Right ventricle myocardium superior (tissue), 1 donor: Measurements from ENCODE around the gene CIRBP. TPM values are rescaled to one million over a fixed set of nuclear protein-coding genes. Genes with fewer than 3 reads are reported as not detected.
A peak's percentile ranks its signal among the peaks of the same experiment; 100 is the strongest.

ENCODE experiments used
- ATAC-seq: fragments of 200-7000 bp; cut with Tn5 transposase; one replicate; pipeline ENCODE4 v1.9.1; 2020; ENCODE audit warnings: mild to moderate bottlenecking; ENCODE audit not compliant: poor library complexity
- DNase-seq: peaks from one replicate; pipeline ENCODE4 v3.0.0-alpha.2; 2020
- intact Hi-C: fragments of 100-400 bp; cut with DNase I; formaldehyde crosslinking; loops from one replicate; pipeline ENCODE4 v1.11.2; 2022
- total RNA-seq: library from RNA; stranded (reverse); fragmentation: NEBNext Ultra II Directional; extraction: Animal tissue kit (Norgen Biotek cat#: 25700); gene quantifications from one replicate; pipeline ENCODE4 v1.2.1, GENCODE V29; 2021
- donor health status: DM: no; HTN: yes; CAD: no; lungs with severe emphysema.

The CIRBP gene
- total RNA-seq, 1 donor from 2014 or later: 219 TPM

- intact Hi-C loops: no loop called here
- ATAC-seq: no peak
- DNase-seq: no peak
Observed at GRCh38 chr19:1229056-1229923, 39.8 kb upstream of the CIRBP start.

- ATAC-seq: no peak
- intact Hi-C loops: loop anchor here (10.0 kb wide), 1 partner anchor 205 kb away; the partner anchor contains the start of genes CNN2, RNU6-2 and TMEM259
- DNase-seq: no peak
Observed at GRCh38 chr19:1229924-1230782, 39.0 kb upstream of the CIRBP start.

GRCh38 chr19:1230783-1231489, 38.2 kb upstream of the CIRBP start:
- intact Hi-C loops: loop anchor here (10.0 kb wide), 1 partner anchor 206 kb away; the partner anchor contains the start of genes CNN2, RNU6-2 and TMEM259
- no peak for ATAC-seq

GRCh38 chr19:1231729-1232637, 37.1 kb upstream of the CIRBP start:
- ATAC-seq (peak; percentile 2), DNase-seq (no peak)
- intact Hi-C loops: loop anchor here (10.0 kb wide), 1 partner anchor 207 kb away; the partner anchor contains the start of genes CNN2, RNU6-2 and TMEM259

More at GRCh38 chr19:1230783-1231489, 38.2 kb upstream of the CIRBP start:
- DNase-seq: no peak

- intact Hi-C loops: loop anchor here (10.0 kb wide), 1 partner anchor 208 kb away; the partner anchor contains the start of genes CNN2, RNU6-2 and TMEM259
- no peak for DNase-seq
- ATAC-seq: peak; percentile 21
Observed at GRCh38 chr19:1232652-1233072, 36.5 kb upstream of the CIRBP start.

- intact Hi-C loops: loop anchor here (10.0 kb wide), 1 partner anchor 208 kb away; the partner anchor contains the start of genes CNN2, RNU6-2 and TMEM259
- ATAC-seq: peak; percentile 7
- DNase-seq: no peak
Observed at GRCh38 chr19:1233115-1233667, 35.9 kb upstream of the CIRBP start.

- DNase-seq: no peak
- intact Hi-C loops: loop anchor here (10.0 kb wide), 1 partner anchor 210 kb away; the partner anchor contains the start of genes CNN2, RNU6-2 and TMEM259
- ATAC-seq: no peak
Observed at GRCh38 chr19:1234051-1234954, 34.8 kb upstream of the CIRBP start.

GRCh38 chr19:1234955-1235380, 34.2 kb upstream of the CIRBP start:
- no peak for DNase-seq
- intact Hi-C loops: loop anchor here (10.0 kb wide), 1 partner anchor 210 kb away; the partner anchor contains the start of genes CNN2, RNU6-2 and TMEM259
- ATAC-seq: no peak

- no peak for DNase-seq
- no peak for ATAC-seq
- intact Hi-C loops: loop anchor here (10.0 kb wide), 1 partner anchor 211 kb away; the partner anchor contains the start of genes CNN2, RNU6-2 and TMEM259
Observed at GRCh38 chr19:1235625-1236538, 33.2 kb upstream of the CIRBP start.

GRCh38 chr19:1236576-1236975, 32.6 kb upstream of the CIRBP start:
- ATAC-seq (no peak), DNase-seq (no peak)
- intact Hi-C loops: loop anchor here (10.0 kb wide), 1 partner anchor 212 kb away; the partner anchor contains the start of genes CNN2, RNU6-2 and TMEM259

GRCh38 chr19:1237027-1237659, 32.0 kb upstream of the CIRBP start:
- DNase-seq (no peak), ATAC-seq (no peak)
- intact Hi-C loops: loop anchor here (10.0 kb wide), 1 partner anchor 212 kb away; the partner anchor contains the start of genes CNN2, RNU6-2 and TMEM259

GRCh38 chr19:1237754-1238368, 31.3 kb upstream of the CIRBP start, which contains the start of gene CBARP:
CBARP (minus strand) TSS chr19:1238005; CDS start chr19:1236100, 1,905 bp downstream.
- DNase-seq: no peak
- intact Hi-C loops: loop anchor here (10.0 kb wide), 1 partner anchor 213 kb away; the partner anchor contains the start of genes CNN2, RNU6-2 and TMEM259
- ATAC-seq: no peak
